Measurements from ENCODE around the gene ADAMTSL2. TPM values are rescaled to one million over a fixed set of nuclear protein-coding genes. Genes with fewer than 3 reads are reported as not detected.

ADAMTSL2 gene
- total and polyA plus RNA-seq, 2 donors: 0.68 to 1.7 TPM

DNA sequence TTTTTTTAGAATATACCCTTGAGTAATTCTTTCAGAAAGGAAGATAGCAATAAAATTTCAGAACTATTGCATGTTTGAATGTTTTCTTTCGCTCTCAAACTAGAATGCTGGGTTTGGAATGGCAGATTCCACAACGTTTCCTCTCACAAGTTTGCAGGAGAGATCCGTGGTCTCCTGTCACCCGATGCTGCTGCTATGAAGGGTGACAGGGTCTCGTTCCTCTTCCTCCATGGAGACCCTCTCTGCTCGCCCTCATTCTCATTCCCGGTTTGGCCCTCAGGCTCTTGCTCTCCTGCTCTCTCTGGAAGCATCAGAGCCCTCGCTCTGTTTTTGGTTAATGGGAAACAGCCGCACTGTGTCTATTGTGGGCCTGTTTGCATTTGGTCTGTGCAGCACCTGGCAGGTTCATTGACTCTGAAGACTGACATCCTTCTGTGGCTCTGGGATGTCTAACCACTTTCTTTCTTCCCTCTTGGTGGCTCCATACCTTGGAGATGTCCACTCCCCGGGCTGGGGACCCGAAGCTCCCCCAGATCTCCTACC is 87.3 kb downstream of the ADAMTSL2 start:
- no peak for DNase-seq (ENCODE audit: low read depth in 6 of 9, low spot score in 9 of 9)
- WGBS: 86% methylated on average over 11 of the region's 11 CpGs
- H3K4me3 ChIP-seq (ENCODE audit: low read length in 2 of 2): no peak overlapping the region
- H3K4me1 ChIP-seq (ENCODE audit: control insufficient read depth in 2 of 2, insufficient read depth in 2 of 2, low read length in 2 of 2): peaks cover 9 to 21% of the 10 kb centered on the region in 2 donors
- no peak overlapping the region for H3K27ac ChIP-seq (ENCODE audit: low read depth in 1 of 2, low read length in 1 of 2)
- peaks cover 1 to 6% of the 10 kb centered on the region in 2 donors for H3K9me3 ChIP-seq (ENCODE audit: control insufficient read depth in 2 of 2, insufficient read depth in 1 of 2, low read length in 1 of 2)
- H3K27me3 ChIP-seq (ENCODE audit: control insufficient read depth in 2 of 2, insufficient read depth in 1 of 2, low read length in 1 of 2): peaks cover 0 to 18% of the 10 kb centered on the region in 2 donors
- no peaks in the 10 kb centered on the region for H3K36me3 ChIP-seq (ENCODE audit: control insufficient read depth in 2 of 2, insufficient read depth in 2 of 2, low read length in 1 of 2)

DNA sequence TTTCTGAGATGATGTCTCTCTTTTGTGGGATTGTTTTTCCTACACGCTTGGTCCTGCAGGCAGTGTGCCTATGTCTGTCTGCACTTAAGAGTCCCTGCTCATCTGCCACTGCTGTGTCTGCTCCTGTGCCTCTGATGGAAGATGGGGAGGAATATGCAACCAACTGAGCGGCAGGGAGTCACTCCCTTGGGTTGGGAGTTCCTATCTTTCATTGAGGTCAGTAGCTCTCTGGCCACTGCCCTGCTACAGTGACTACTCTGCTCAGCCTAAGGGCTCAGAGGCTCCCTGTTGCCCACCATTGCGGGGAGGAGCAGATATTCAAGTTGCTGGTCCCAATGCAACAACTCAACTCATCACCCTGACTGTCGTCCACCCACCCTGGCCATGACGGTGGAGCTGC is 88.1 kb downstream of the ADAMTSL2 start:
- H3K4me1 ChIP-seq (ENCODE audit: control insufficient read depth in 2 of 2, insufficient read depth in 2 of 2, low read length in 2 of 2): peaks cover 9 to 21% of the 10 kb centered on the region in 2 donors
- H3K4me3 ChIP-seq (ENCODE audit: low read length in 2 of 2): no peak overlapping the region
- no peaks in the 10 kb centered on the region for H3K36me3 ChIP-seq (ENCODE audit: control insufficient read depth in 2 of 2, insufficient read depth in 2 of 2, low read length in 1 of 2)
- no peak overlapping the region for H3K27ac ChIP-seq (ENCODE audit: low read depth in 1 of 2, low read length in 1 of 2)
- DNase-seq (ENCODE audit: low read depth in 6 of 9, low spot score in 9 of 9): no peak
- H3K27me3 ChIP-seq (ENCODE audit: control insufficient read depth in 2 of 2, insufficient read depth in 1 of 2, low read length in 1 of 2): peaks cover 0 to 12% of the 10 kb centered on the region in 2 donors
- peaks cover 1 to 6% of the 10 kb centered on the region in 2 donors for H3K9me3 ChIP-seq (ENCODE audit: control insufficient read depth in 2 of 2, insufficient read depth in 1 of 2, low read length in 1 of 2)
- WGBS: 78% methylated on average over 5 of the region's 5 CpGs

Other genes starting within 250 kb of the ADAMTSL2 start
- gene SURF6, start 198.5 kb upstream of the ADAMTSL2 start, total RNA-seq: 13.6 TPM
- gene SURF6, start 198.5 kb upstream of the ADAMTSL2 start, polyA plus RNA-seq: 17.2 TPM
- gene MED22, start 186.6 kb upstream of the ADAMTSL2 start, total RNA-seq: 13.1 TPM
- gene MED22, start 186.6 kb upstream of the ADAMTSL2 start, polyA plus RNA-seq: 13.6 TPM
- gene RPL7A, start 186.5 kb upstream of the ADAMTSL2 start, total RNA-seq: 2,397 TPM
- gene RPL7A, start 186.5 kb upstream of the ADAMTSL2 start, polyA plus RNA-seq: 3,092 TPM
- gene SURF1, start 178.2 kb upstream of the ADAMTSL2 start, total RNA-seq: 31.9 TPM
- 84.0 TPM for gene SURF1, start 178.2 kb upstream of the ADAMTSL2 start, polyA plus RNA-seq
- 21.9 TPM for gene SURF2, start 178.2 kb upstream of the ADAMTSL2 start, total RNA-seq
- 34.0 TPM for gene SURF2, start 178.2 kb upstream of the ADAMTSL2 start, polyA plus RNA-seq
- 87.3 TPM for gene SURF4, start 158.6 kb upstream of the ADAMTSL2 start, total RNA-seq
- 52.0 TPM for gene SURF4, start 158.6 kb upstream of the ADAMTSL2 start, polyA plus RNA-seq
- gene STKLD1, start 158.3 kb upstream of the ADAMTSL2 start, total RNA-seq: 0.94 TPM
- 1.5 TPM for gene STKLD1, start 158.3 kb upstream of the ADAMTSL2 start, polyA plus RNA-seq
- gene REXO4, start 116.7 kb upstream of the ADAMTSL2 start, total RNA-seq: 20.4 TPM
- 17.5 TPM for gene REXO4, start 116.7 kb upstream of the ADAMTSL2 start, polyA plus RNA-seq
- 0.94 TPM for gene ADAMTS13, start 112.3 kb upstream of the ADAMTSL2 start, total RNA-seq
- 11.8 TPM for gene ADAMTS13, start 112.3 kb upstream of the ADAMTSL2 start, polyA plus RNA-seq
- 6.1 TPM for gene CACFD1, start 74.7 kb upstream of the ADAMTSL2 start, total RNA-seq
- gene CACFD1, start 74.7 kb upstream of the ADAMTSL2 start, polyA plus RNA-seq: 9.1 TPM
- gene SLC2A6, start 55.6 kb upstream of the ADAMTSL2 start, total RNA-seq: 2.0 TPM
- 5.5 TPM for gene SLC2A6, start 55.6 kb upstream of the ADAMTSL2 start, polyA plus RNA-seq
- gene MYMK, start 9.7 kb upstream of the ADAMTSL2 start, total RNA-seq: 0.47 TPM
- 0.39 TPM for gene MYMK, start 9.7 kb upstream of the ADAMTSL2 start, polyA plus RNA-seq
- gene FAM163B, start 74.7 kb downstream of the ADAMTSL2 start, total RNA-seq: 2.0 TPM
- 0.27 TPM for gene FAM163B, start 74.7 kb downstream of the ADAMTSL2 start, polyA plus RNA-seq
- gene DBH, start 101.7 kb downstream of the ADAMTSL2 start, total RNA-seq: 0.28 TPM
- 0.25 TPM for gene DBH, start 101.7 kb downstream of the ADAMTSL2 start, polyA plus RNA-seq
- gene SARDH, start 203.6 kb downstream of the ADAMTSL2 start, total RNA-seq: 13.1 TPM
- gene SARDH, start 203.6 kb downstream of the ADAMTSL2 start, polyA plus RNA-seq: 5.4 TPM

Measured in thymus (tissue), 11 donors.